Cardiac fibroblast (primary cell): ENCODE data around the gene SIAH2.
A peak's percentile ranks its signal among the peaks of the same experiment; 100 is the strongest.

Source experiments
- DNase-seq, 2 donors: peaks; one replicate each; pipeline versions ENCODE4 v3.0.0 to v3.0.0-alpha.2; 2010; ENCODE audit warnings: low read depth in 2 of 2
- H3K4me3 ChIP-seq, 2 donors: replicated peaks in 1 of 2; 1 replicate in 1 of 2; 2 replicates in 1 of 2; pipeline ENCODE4 v1.5.1; 2011; ENCODE audit warnings: low read depth in 2 of 2, low read length in 2 of 2, mild to moderate bottlenecking in 2 of 2, moderate library complexity in 1 of 2
- CTCF ChIP-seq: IDR thresholded peaks from one replicate; pipeline ENCODE4 v1.5.1; 2011; ENCODE audit warnings: low read depth, mild to moderate bottlenecking, low read length, inconsistent platforms

The SIAH2 gene

DNA sequence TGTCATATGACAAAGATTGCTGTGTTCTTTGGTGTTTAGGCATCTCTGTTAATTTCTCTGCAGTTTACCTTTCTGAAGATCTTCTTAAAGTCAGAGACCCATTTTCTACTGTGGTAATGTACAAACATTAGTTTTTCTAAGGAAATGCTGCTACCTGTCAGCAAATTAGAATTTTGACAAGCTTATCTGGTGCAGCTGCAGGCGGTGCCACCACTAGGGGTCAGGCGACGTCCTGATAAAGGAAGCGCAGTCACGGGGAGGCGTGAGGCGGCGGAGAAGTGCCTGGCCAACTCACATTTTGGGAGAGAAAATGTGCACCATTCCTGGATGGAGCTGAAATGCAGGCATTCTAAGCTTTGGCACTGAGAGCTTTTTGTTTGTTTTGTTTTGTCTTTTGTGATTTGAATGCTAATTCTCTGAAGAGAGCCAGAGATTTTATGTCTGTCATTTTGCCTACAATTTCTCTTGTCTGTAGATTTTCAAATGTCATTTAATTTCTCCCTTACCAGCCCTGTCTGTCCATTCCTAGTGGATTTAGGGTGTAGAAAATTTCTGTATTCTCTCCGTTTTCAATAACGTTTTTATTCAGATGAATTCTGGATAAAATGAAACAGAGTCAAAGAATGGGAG is 24.9 kb upstream of the SIAH2 start:
- H3K4me3 ChIP-seq = no peak overlapping the region
- peak; percentile 95 for TF ChIP-seq CTCF
- DNase-seq = peak; percentile 73 to 80

DNA sequence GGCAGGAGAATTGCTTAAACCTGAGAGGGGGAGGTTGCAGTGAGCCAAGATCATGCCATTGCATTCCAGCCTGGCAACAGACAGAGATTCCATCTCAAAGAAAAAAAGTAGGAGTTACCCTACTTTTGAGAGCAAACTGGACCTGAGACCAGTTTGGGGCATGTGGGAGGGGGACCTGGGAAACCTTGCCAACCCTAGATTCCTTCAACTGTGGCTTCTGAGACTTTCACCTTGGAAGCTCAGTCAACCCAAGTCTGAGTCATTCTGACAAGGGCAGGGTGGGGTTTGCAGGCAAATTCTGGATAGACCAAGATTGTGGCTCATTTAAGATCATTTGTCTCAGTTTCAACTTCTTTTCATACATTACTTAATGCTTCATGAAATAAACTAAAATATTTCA is 23.8 kb upstream of the SIAH2 start:
- H3K4me3 ChIP-seq = no peak overlapping the region
- no peak for TF ChIP-seq CTCF
- peak in 1 of 2 donors; percentile 36 for DNase-seq

GRCh38 chr3:150784747-150785125 is 21.8 kb upstream of the SIAH2 start:
- no peak for TF ChIP-seq CTCF

GRCh38 chr3:150783920-150784746 is 21.2 kb upstream of the SIAH2 start:
- peak in 1 of 2 donors; percentile 85 for DNase-seq
- no peak overlapping the region for H3K4me3 ChIP-seq
- TF ChIP-seq CTCF = no peak

More at GRCh38 chr3:150784747-150785125, 21.8 kb upstream of the SIAH2 start:
- peak in 1 of 2 donors; percentile 36 for DNase-seq
- no peak overlapping the region for H3K4me3 ChIP-seq

DNA sequence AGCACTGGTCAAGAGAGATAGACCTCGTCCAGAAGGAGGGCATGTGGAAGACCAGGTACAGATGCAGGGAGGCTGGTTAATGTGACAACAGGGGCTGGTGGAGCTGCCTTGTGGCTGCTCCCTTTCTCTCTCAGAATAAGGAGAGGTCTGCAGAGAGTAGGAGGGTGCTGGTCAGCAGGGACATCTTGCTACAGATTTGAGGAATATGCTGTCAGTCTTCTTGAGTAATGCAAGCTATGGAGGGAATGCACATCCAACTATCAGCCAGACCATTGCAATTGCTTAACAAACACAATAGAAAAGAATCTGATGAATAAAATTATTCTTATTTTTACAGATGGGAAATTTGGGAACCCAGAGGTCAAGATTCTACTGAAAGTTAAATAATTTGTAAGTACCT is 20.3 kb upstream of the SIAH2 start:
- no peak overlapping the region for H3K4me3 ChIP-seq
- peak; percentile 22 to 44 for DNase-seq
- no peak for TF ChIP-seq CTCF

DNA sequence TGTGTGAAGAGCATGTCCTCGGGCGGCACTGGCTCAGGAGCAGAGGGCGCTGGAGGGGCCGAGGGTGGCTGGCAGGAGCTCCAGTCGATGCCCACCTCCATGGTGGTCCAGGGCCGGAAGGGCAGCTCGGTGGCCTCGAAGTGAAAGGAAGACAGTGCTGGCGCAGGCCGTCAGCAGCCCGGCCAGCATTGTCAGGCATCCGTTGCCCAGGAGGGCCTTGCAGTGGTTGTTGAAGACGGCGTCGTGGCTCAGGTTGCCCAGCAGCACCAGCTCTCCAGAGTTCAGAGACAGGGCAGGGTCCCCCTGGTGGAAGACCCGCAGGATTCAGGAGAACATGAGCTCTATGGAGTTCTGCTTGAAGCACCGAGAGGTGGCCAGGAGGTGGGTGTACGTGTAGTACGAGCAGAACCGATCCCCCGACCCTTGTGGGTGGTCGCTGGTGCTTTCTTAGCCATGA is 16.5 kb upstream of the SIAH2 start:
- no peak for TF ChIP-seq CTCF
- no peak overlapping the region for H3K4me3 ChIP-seq
- DNase-seq = no peak
